Measurements from ENCODE around the gene ITGAL. TPM values are rescaled to one million over a fixed set of nuclear protein-coding genes. Genes with fewer than 3 reads are reported as not detected.
"Not testable (repeated sequence)": the region's sequence is repeated elsewhere in the genome, so short reads cannot be mapped to it uniquely, and the experiment has no call there.

Gene ITGAL
- total RNA-seq, 2 experiments from 2014 or later: 83.8 to 89.0 TPM

DNA sequence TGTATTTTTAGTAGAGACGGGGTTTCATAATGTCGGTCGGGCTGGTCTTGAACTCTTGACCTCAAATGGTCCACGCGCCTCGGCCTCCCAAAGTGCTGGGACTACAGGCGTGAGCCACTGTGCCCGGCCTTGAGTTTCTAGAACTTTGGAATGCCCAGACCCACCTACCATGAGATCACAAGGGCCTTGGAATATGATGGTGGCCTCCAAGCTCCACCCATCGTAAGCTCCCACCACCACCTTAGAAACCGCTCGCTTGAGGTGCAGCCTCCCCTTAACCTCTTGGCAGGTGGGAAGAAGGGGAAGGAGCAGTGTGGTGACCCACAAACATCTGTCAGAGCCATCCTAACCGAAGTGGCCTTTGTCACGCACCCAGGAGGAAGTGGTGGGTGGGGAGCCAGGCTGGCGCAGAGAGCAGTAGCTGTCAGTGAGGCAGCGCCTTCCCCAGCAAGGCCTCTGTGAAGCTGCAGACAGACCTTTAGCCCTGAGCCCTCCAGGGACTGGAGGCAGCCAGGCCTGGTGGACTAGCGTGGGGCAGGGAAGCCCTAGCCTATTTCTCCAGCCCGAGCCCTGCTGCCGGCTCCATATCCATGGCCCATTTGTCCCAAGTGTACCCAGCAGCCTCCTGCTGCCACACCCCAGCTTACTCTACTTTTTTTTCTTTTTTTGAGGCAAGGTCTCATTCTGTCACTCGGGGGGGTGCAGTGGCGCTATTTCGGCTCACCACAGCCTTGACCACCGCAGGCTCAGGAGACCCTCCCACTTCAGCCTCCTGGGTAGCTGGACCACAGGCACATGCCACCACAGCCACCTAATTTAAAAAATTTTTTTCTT, 13.8 kb upstream of the ITGAL start:
- Mint-ChIP-seq H3K4me1 (ENCODE audit: low read depth) (peaks cover 46% of the 10 kb centered on the region), H3K9me3 (no peaks in the 10 kb centered on the region), H3K27ac (peak overlapping the region; percentile 92), H3K36me3 (ENCODE audit: low read depth) (no peaks in the 10 kb centered on the region), H3K4me3 (peak overlapping the region; percentile 54), H3K27me3 (ENCODE audit: low read depth) (no peaks in the 10 kb centered on the region)
- CTCF ChIA-PET: interaction anchor here (0.6 to 5.6 kb wide), 9 partner anchors 9 to 284 kb away, joined by 3 to 43 read pairs (median 3); partner anchors contain the start of genes DCTPP1, ITGAL, PRR14 and ZNF747
- DNase-seq: peak; percentile 95
- intact Hi-C loops (cut with micrococcal nuclease): loop anchor here (1.0 kb wide), 2 partner anchors 13 to 28 kb away; partner anchors contain the start of gene DCTPP1

DNA sequence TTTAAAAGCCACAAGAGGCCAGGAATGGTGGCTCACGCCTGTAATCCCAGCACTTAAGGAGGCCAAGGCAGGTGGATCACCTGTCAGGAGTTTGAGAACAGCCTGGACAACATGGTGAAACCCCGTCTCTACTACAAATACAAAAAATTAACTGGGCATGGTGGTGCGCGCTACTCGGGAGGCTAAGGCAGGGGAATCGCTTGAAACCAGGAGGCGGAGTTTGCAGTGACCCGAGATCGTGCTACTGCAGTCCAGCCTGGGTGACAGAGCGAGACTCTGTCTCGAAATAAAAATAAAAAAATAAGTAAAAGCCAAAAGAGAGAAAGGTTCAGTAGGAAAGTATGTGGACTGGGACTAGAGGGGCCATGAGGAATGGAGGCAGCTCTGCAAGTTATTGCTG, 13.1 kb upstream of the ITGAL start:
- DNase-seq: no peak
- Mint-ChIP-seq H3K4me1 (ENCODE audit: low read depth) (peaks cover 41% of the 10 kb centered on the region), H3K27me3 (ENCODE audit: low read depth) (no peaks in the 10 kb centered on the region), H3K36me3 (ENCODE audit: low read depth) (no peaks in the 10 kb centered on the region), H3K27ac (peak overlapping the region; percentile 92), H3K9me3 (no peaks in the 10 kb centered on the region), H3K4me3 (no peak overlapping the region)
- intact Hi-C loops (cut with micrococcal nuclease): no loop called here
- CTCF ChIA-PET: interaction anchor here (0.6 to 5.6 kb wide), 5 partner anchors 9 to 76 kb away, joined by 3 to 43 read pairs (median 9); partner anchors contain the start of genes DCTPP1 and ZNF747

DNA sequence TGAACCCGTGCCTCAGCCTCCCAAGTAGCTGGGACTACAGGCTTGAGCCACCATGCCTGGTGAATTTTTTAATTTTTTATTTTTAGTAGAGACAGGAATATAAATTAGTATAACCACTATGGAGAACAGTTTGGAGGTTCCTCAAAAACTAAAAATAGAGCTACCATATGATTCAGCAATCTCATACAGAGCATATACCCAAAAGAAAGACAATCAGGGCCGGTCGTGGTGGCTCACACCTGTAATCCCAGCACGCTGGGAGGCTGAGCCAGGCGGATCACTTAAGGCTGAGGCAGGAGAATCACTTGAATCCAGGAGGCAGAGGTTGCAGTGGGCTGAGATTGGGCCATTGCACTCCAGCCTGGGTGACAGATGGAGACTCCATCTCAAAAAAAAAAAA, 11.1 kb upstream of the ITGAL start:
- intact Hi-C loops (cut with micrococcal nuclease); H3K4me3 Mint-ChIP-seq; H3K9me3 Mint-ChIP-seq; DNase-seq; H3K27ac Mint-ChIP-seq; H3K27me3 Mint-ChIP-seq (ENCODE audit: low read depth); H3K36me3 Mint-ChIP-seq (ENCODE audit: low read depth): not testable (repeated sequence)
- H3K4me1 Mint-ChIP-seq (ENCODE audit: low read depth): peaks cover 47% of the 10 kb centered on the region
- CTCF ChIA-PET: interaction anchor here (0.7 to 5.6 kb wide), 5 partner anchors 8 to 149 kb away, joined by 4 to 43 read pairs (median 4); no protein-coding TSS in a partner anchor

DNA sequence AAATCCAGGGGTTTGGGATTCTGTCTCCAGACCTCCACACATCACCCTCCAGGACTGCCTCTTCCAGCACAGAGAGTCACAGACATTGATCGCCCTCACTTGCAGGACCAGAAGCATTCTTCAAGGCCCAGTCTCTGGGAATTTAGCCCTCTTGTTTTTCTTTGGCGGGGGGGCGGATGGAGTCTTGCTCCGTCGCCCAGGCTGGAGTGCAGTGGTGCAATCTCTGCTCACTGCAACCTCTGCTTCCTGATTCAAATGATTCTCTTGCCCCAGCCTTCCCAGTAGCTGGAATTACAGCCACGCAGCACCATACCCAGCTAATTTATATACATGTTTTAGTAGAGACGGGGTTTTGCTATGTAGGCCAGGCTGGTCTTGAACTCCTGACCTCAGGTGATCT, 8.5 kb upstream of the ITGAL start:
- DNase-seq: no peak
- no peaks in the 10 kb centered on the region for H3K36me3 Mint-ChIP-seq (ENCODE audit: low read depth)
- CTCF ChIA-PET: interaction anchor here (2.1 kb wide), 1 partner anchor 14 kb away, joined by 8 read pairs; no protein-coding TSS in a partner anchor
- H3K9me3 Mint-ChIP-seq: no peaks in the 10 kb centered on the region
- peaks cover 29% of the 10 kb centered on the region for H3K4me1 Mint-ChIP-seq (ENCODE audit: low read depth)
- no peak overlapping the region for H3K4me3 Mint-ChIP-seq
- H3K27me3 Mint-ChIP-seq (ENCODE audit: low read depth): no peaks in the 10 kb centered on the region
- intact Hi-C loops (cut with micrococcal nuclease): no loop called here
- no peak overlapping the region for H3K27ac Mint-ChIP-seq

DNA sequence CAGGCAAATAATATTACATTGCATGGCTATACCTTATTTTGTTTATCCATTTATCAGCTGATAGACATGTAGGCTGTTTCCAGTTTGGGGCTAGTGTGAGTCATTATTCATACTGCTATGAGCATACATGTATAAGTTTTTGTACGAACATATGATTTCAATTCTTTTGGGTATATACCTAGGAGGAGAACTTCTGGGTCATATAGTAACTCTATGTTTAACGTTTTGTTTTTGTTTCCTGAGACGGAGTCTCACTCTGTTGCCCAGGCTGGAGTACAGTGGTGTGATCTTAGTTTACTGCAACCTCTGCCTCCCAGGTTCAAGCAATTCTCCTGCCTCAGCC, 2.4 kb upstream of the ITGAL start:
- peaks cover 67% of the 10 kb centered on the region for H3K4me1 Mint-ChIP-seq (ENCODE audit: low read depth)
- H3K9me3 Mint-ChIP-seq: peaks cover 2% of the 10 kb centered on the region
- H3K27me3 Mint-ChIP-seq (ENCODE audit: low read depth): no peaks in the 10 kb centered on the region
- H3K36me3 Mint-ChIP-seq (ENCODE audit: low read depth): peaks cover 17% of the 10 kb centered on the region
- CTCF ChIA-PET: interaction anchor here (0.8 to 7.0 kb wide), 3 partner anchors 9 to 82 kb away, joined by 3 to 51 read pairs (median 4); no protein-coding TSS in a partner anchor
- peak overlapping the region; percentile 92 for H3K27ac Mint-ChIP-seq
- intact Hi-C loops (cut with micrococcal nuclease): loop anchor here (5.0 kb wide), 2 partner anchors 82 to 93 kb away; no protein-coding TSS in a partner anchor
- DNase-seq: no peak
- peak overlapping the region; percentile 41 for H3K4me3 Mint-ChIP-seq

DNA sequence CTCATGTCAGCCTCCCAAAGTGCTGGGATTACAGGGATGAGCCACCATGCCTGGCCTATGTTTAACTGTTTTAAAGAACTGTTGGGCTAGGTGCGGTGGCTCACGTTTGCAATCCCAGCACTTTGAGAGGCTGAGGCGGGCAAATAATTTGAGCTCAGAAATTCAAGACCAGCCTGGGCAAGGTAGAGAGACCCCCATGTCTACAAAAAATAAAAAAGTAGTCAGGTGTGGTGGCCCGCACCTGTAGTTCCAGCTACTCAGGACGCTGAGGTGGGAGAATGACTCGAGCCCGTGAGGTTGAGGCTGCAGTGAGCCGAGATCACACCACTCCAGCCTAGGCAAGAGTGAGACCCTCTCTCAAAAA, 1.9 kb upstream of the ITGAL start:
- Mint-ChIP-seq H3K9me3 (peaks cover 2% of the 10 kb centered on the region), H3K4me1 (ENCODE audit: low read depth) (peaks cover 70% of the 10 kb centered on the region), H3K36me3 (ENCODE audit: low read depth) (peaks cover 21% of the 10 kb centered on the region), H3K4me3 (no peak overlapping the region), H3K27ac (peak overlapping the region; percentile 92), H3K27me3 (ENCODE audit: low read depth) (no peaks in the 10 kb centered on the region)
- intact Hi-C loops (cut with micrococcal nuclease): loop anchor here (5.0 kb wide), 2 partner anchors 82 to 93 kb away; no protein-coding TSS in a partner anchor
- DNase-seq: no peak
- CTCF ChIA-PET: interaction anchor here (0.8 to 7.0 kb wide), 3 partner anchors 10 to 81 kb away, joined by 3 to 51 read pairs (median 4); no protein-coding TSS in a partner anchor

DNA sequence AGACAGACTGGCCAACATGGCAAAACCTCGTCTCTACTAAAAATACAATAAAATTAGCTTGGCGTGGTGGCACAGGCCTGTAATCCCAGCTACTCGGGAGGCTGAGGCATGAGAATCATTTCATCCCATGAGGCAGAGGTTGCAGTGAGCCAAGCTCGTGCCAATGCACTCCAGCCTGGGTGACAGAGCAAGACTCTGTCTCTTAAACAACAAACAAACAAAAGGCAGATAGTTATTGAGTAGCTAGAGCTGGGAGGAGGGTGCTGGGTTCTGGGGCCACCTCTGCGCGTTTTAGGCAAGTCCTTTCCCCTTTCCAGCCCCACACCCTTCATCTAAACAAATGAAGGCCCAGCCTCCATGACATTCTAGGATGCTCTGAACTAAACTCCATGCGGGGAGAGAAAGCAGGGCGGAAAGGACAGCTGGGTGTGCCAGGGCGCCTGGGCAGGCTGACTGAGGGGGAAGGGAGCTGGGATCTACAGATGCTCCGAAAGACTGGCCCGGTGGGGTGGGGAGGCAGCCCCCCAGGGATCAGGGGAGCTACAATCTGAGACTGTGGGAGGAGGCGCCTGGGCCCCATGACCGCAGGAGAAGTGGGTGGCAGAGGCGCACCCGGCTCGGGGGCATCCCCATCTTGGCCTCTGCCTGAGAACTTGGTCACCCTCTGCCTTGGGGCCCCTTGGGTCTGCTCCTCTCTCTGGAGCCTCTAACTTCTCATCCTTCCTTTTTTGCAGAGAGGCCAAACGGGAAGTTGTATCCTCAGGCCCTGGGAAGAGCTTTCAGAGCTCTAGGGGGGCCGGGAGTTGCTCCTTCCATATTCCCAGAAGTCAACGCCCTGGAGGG, 910 bp downstream of the ITGAL start:
- Mint-ChIP-seq H3K27ac (peak overlapping the region; percentile 92), H3K9me3 (peaks cover 2% of the 10 kb centered on the region), H3K36me3 (ENCODE audit: low read depth) (peaks cover 39% of the 10 kb centered on the region), H3K4me3 (peak overlapping the region; percentile 92), H3K27me3 (ENCODE audit: low read depth) (no peaks in the 10 kb centered on the region), H3K4me1 (ENCODE audit: low read depth) (peaks cover 72% of the 10 kb centered on the region)
- DNase-seq: peak; percentile 82
- intact Hi-C loops (cut with micrococcal nuclease): loop anchor here (1.0 to 5.0 kb wide), 3 partner anchors 43 to 96 kb away; partner anchors contain the start of gene DCTPP1
- CTCF ChIA-PET: interaction anchor here (0.6 to 7.0 kb wide), 13 partner anchors 10 to 169 kb away, joined by 3 to 51 read pairs (median 4); partner anchors contain the start of gene DCTPP1

DNA sequence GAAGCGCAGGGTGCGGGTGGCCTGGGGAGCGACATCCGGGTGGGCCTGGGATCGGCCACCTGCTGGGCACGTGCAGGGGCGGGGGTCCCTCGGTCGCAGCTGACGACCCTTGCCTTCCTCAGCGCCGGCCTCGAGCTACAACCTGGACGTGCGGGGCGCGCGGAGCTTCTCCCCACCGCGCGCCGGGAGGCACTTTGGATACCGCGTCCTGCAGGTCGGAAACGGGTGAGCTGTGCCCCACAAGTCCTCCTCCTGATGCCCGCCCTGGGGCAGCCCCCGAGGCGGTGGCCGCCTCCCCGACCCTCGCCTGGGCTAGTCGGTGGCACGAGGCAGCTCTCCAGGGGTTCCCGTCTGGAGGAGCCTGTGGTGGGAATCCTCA, 1.5 kb downstream of the ITGAL start:
- H3K9me3 Mint-ChIP-seq: peaks cover 2% of the 10 kb centered on the region
- H3K36me3 Mint-ChIP-seq (ENCODE audit: low read depth): peaks cover 42% of the 10 kb centered on the region
- H3K27me3 Mint-ChIP-seq (ENCODE audit: low read depth): no peaks in the 10 kb centered on the region
- H3K4me1 Mint-ChIP-seq (ENCODE audit: low read depth): peaks cover 74% of the 10 kb centered on the region
- CTCF ChIA-PET: interaction anchor here (0.6 to 7.0 kb wide), 8 partner anchors 10 to 127 kb away, joined by 3 to 51 read pairs (median 5); partner anchors contain the start of gene DCTPP1
- H3K27ac Mint-ChIP-seq: peak overlapping the region; percentile 92
- peak overlapping the region; percentile 92 for H3K4me3 Mint-ChIP-seq
- no peak for DNase-seq
- intact Hi-C loops (cut with micrococcal nuclease): loop anchor here (5.0 kb wide), 2 partner anchors 78 to 97 kb away; no protein-coding TSS in a partner anchor

DNA sequence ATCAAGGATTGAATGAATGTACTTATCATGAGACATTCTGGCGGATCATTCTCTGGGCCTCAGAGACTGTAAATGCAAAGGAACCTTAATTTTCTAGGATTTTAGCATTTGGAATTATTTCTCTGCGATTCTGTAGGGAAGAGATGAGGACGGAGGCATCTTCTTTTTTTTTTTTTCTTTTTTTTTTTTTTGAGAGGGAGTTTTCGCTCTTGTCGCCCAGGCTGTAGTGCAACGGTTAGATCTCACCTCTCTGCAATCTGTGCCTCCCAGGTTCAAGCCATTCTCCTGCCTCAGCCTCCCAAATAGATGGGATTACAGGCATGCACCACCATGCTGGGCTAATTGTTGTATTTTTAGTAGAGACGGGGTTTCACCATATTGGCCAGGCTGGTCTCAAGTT, 2.1 kb downstream of the ITGAL start:
- DNase-seq: no peak
- H3K9me3 Mint-ChIP-seq: no peaks in the 10 kb centered on the region
- H3K27ac Mint-ChIP-seq: peak overlapping the region; percentile 56
- peaks cover 68% of the 10 kb centered on the region for H3K4me1 Mint-ChIP-seq (ENCODE audit: low read depth)
- no peaks in the 10 kb centered on the region for H3K27me3 Mint-ChIP-seq (ENCODE audit: low read depth)
- H3K36me3 Mint-ChIP-seq (ENCODE audit: low read depth): peaks cover 42% of the 10 kb centered on the region
- intact Hi-C loops (cut with micrococcal nuclease): loop anchor here (5.0 kb wide), 2 partner anchors 78 to 97 kb away; no protein-coding TSS in a partner anchor
- H3K4me3 Mint-ChIP-seq: peak overlapping the region; percentile 69
- CTCF ChIA-PET: interaction anchor here (1.1 to 7.0 kb wide), 6 partner anchors 17 to 61 kb away, joined by 3 to 51 read pairs (median 4); partner anchors contain the start of gene DCTPP1

DNA sequence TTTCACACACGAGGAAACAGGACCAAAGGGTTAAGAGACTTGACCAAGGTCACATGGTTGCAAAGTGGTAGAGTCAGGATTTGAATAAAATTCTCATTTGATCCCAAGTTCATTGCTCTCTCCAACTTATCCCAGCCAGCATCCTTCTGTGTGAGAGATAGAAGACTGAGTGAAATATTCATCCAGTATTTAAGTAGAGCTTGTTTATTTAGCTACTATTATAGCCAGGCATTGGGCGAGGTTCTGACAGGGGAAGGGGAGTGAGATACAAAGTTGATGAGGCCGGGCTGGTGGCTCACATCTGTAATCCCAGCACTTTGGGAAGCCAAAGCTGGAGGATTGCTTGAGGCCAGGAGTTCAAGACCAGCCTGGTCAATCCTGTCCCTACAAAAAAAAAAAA, 4.4 kb downstream of the ITGAL start:
- CTCF ChIA-PET: interaction anchor here (0.8 to 1.4 kb wide), 5 partner anchors 12 to 31 kb away, joined by 3 to 6 read pairs (median 3); partner anchors contain the start of gene SEPHS2
- intact Hi-C loops (cut with micrococcal nuclease): no loop called here
- no peak overlapping the region for H3K4me3 Mint-ChIP-seq
- no peaks in the 10 kb centered on the region for H3K27me3 Mint-ChIP-seq (ENCODE audit: low read depth)
- H3K27ac Mint-ChIP-seq: no peak overlapping the region
- DNase-seq: no peak
- H3K36me3 Mint-ChIP-seq (ENCODE audit: low read depth): peaks cover 52% of the 10 kb centered on the region
- H3K4me1 Mint-ChIP-seq (ENCODE audit: low read depth): peaks cover 58% of the 10 kb centered on the region
- H3K9me3 Mint-ChIP-seq: no peaks in the 10 kb centered on the region

DNA sequence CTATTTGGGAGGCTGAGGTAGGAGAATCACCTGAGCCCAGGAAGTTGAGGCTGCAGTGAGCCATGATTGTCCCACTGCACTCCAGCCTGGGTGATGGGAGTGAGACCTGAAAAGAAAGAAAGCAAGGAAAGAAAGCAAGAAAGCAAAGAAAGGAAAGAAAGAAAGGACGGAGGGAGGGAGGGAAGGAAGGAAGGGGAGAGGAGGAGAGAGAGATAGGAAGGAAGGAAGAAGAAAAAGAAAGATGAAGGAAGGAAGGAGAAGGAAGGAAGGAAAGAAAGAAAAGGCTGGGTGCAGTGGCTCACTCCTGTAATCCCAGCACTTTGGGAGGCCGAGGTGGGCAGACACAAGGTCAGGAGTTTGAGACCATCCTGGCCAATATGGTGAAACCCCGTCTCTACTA, 5.2 kb downstream of the ITGAL start:
- Mint-ChIP-seq H3K27ac (peak overlapping the region; percentile 37), H3K36me3 (ENCODE audit: low read depth) (peaks cover 54% of the 10 kb centered on the region), H3K4me1 (ENCODE audit: low read depth) (peaks cover 54% of the 10 kb centered on the region)
- CTCF ChIA-PET: interaction anchor here (0.8 to 1.4 kb wide), 3 partner anchors 27 to 32 kb away, joined by 3 to 6 read pairs (median 3); partner anchors contain the start of gene SEPHS2
- H3K27me3 Mint-ChIP-seq (ENCODE audit: low read depth); DNase-seq; H3K9me3 Mint-ChIP-seq; H3K4me3 Mint-ChIP-seq; intact Hi-C loops (cut with micrococcal nuclease): not testable (repeated sequence)
